GM13976 (cell line): ENCODE measurements around the gene RCAN1.
A peak's percentile ranks its signal among the peaks of the same experiment; 100 is the strongest.

Source experiments
- DNase-seq: peaks from one replicate; pipeline ENCODE4 v3.0.0; 2012; ENCODE audit warnings: low spot score
- in situ Hi-C: fragments of 300-500 bp; cut with MboI; formaldehyde crosslinking; loops from one replicate; pipeline ENCODE4 v1.12.0; 2022; ENCODE audit warnings: low sequenced_read_pairs, mixed read lengths, inconsistent platforms; ENCODE audit not compliant: unreplicated experiment
- TF ChIP-seq, protein P1 (sequence below): IDR thresholded peaks from 2 replicates; pipeline ENCODE4 v1.5.1; 2012; ENCODE audit warnings: borderline replicate concordance, mild to moderate bottlenecking; ENCODE audit not compliant: insufficient read depth; ENCODE audit errors: extremely low read depth, missing control alignments, control extremely low read depth

Gene RCAN1

DNA sequence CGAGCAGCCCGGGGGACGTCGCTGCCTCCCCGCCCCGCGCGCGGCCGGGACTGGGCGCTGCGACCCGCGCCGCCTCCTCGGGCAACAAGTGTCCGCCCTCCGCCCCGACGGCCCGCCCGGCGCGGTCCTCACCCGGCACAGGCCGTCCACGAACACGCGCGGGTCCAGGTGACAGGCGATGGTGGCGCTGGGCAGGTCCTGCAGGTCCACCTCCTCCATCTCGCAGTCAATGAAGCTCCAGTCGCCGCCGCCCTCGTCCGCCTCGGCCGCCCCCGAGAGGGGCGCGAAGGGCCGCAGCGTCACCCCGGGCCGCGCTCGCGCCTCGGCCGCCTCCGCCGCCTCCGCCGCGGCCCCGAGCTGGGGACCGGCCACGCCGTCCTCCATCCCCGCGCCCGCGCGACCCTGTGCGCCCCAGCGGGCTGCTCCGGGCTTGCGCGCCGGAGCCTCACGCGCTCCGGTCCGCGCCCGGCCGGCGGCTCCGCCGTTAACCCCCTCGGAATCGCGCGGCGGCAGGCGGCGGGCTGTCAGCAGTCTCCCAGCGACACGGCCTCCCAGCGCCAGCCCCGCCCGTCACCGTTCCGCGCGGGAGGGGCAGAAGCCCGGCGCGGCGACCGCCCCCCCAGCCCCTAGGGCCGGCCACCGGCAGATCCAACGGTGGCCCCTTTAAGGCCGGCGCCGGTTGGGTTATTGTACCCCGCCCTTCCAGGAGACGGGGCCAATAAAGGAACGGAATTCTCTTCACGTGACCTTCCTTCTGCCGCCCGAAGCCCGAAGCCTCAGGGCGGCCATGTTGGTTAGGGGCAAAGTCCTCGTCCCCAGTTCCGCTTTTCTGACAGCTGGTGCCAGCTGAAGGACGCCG lies at the start of gene RCAN1:
RCAN1 (minus strand) TSS at position 486 of the 859 bp plus-strand sequence; CDS start at position 384, 102 bp downstream.
- DNase-seq = peak; percentile 93
- TF ChIP-seq, protein P1, sequence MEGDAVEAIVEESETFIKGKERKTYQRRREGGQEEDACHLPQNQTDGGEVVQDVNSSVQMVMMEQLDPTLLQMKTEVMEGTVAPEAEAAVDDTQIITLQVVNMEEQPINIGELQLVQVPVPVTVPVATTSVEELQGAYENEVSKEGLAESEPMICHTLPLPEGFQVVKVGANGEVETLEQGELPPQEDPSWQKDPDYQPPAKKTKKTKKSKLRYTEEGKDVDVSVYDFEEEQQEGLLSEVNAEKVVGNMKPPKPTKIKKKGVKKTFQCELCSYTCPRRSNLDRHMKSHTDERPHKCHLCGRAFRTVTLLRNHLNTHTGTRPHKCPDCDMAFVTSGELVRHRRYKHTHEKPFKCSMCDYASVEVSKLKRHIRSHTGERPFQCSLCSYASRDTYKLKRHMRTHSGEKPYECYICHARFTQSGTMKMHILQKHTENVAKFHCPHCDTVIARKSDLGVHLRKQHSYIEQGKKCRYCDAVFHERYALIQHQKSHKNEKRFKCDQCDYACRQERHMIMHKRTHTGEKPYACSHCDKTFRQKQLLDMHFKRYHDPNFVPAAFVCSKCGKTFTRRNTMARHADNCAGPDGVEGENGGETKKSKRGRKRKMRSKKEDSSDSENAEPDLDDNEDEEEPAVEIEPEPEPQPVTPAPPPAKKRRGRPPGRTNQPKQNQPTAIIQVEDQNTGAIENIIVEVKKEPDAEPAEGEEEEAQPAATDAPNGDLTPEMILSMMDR = no peak
- in situ Hi-C loops = loop anchor here (25.0 kb wide), 1 partner anchor 703 kb away; the partner anchor contains the start of gene ATP5PO

DNA sequence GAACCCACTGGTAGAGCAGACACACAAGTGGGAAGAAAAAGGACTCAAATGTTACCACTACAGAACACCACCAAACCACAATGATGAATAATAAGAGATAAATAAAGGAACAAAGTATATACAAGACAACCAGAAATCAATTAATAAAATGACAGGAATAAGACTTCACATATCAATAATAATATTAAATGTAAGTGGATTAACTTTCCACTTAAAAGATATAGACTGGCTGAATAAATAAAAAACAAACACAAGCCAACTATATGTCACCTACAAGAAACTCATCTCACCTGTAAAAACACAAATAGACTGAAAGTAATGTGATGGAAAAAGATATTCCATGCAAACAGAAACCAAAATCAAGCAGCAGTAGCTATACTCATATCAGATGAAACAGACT lies 46.9 kb upstream of the RCAN1 start:
- TF ChIP-seq, protein P1 = no peak
- no peak for DNase-seq
- in situ Hi-C loops = no loop called here

DNA sequence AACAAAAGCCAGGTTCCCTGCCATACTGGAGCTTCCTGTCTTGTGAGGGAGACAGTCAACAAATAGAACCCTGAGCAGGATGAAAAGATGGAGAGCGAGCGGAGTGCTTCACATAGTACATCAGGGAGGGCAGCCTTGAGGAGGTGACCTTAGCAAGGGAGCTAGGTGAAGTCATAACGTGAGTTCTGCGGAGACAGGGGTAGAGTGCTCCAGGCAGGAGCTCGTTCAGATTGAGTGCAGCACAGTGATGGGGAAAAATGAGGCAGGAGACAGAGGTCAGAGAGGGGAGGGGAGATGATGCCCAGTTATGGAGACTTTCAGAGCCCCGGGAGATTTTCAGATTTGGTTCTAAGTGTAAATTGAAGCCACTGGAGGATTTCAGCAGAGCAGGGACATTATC lies 38.6 kb upstream of the RCAN1 start:
- TF ChIP-seq, protein P1 = no peak
- in situ Hi-C loops = no loop called here
- DNase-seq = no peak

DNA sequence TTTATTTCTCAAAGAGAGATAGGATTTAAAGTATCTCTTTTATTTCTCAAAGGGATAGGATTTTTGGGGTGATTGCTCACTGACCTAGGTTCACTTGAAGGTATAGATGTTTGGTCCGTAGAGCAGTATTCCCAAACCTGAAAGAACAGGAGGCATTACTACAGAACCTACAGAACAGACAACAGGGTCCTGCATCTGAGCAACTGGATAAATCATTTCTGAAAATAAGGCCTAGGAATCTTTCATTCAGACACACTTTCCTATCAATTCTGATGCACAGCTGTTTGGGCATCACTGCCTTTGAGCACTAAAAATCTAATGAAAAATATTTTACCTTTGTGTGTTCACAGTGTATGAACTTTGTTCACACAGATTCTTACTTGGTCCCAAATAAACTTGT lies 36.7 kb upstream of the RCAN1 start:
- TF ChIP-seq, protein P1 = no peak
- in situ Hi-C loops = no loop called here
- DNase-seq = no peak

DNA sequence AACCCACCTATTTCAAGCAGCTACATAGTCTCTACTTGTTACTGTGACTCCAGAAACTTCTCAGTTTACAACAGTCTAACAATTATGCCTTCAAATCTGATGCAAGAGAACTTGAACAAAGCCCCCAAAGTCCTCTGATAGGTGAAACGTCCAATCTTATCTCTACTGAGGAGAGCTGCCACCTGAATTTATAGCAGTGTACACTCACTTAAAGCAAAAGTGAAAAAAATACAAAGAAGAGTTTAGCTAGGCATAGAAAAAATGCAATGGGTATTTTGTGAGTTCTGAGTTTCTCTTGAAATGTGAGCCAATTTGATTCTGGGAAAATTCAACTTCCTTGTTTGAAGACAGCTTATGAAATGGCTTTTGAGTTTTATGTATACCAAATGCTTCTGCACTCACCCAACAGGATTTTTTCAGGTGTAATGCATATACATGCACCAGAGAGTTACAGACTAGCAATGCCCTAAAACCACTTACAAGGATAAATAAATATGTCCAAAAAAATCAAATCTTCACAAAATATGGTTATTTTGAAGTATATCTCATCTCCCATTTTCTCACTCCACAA lies 36.0 kb upstream of the RCAN1 start:
- no peak for DNase-seq
- in situ Hi-C loops = no loop called here
- TF ChIP-seq, protein P1 = no peak

DNA sequence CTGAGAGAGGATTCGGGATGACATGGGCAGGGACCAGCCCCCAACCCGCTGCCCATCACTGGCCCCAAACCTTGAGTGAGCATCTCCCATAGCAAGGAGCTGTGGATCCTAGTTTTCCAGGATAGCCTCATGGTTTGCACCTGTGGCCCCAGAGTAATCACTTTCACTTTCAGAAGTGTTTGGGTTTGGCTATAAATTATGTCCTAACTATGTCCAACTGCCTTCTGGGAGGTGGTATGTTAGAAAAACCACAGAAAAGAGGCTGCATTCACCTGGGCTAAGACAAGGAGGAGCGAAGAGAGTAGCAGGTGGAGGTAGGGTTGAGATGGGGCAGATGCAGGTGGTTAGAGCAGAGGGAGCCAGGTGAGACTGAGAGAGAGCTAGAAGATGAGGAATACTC lies 34.5 kb upstream of the RCAN1 start:
- TF ChIP-seq, protein P1 = no peak
- DNase-seq = no peak
- in situ Hi-C loops = no loop called here
